Right kidney (tissue), 9 donors: ENCODE measurements around the gene SKIL.
"Not testable (repeated sequence)": the region's sequence is repeated elsewhere in the genome, so short reads cannot be mapped to it uniquely, and the experiment has no call there.

Experiments used
- DNase-seq: peaks from one replicate; pipeline ENCODE4 v3.0.0-alpha.2; 2016
- long read RNA-seq, 8 donors: transcript quantifications; one replicate each; lab custom pipeline, GENCODE V29; 2026

The SKIL gene, protein sequence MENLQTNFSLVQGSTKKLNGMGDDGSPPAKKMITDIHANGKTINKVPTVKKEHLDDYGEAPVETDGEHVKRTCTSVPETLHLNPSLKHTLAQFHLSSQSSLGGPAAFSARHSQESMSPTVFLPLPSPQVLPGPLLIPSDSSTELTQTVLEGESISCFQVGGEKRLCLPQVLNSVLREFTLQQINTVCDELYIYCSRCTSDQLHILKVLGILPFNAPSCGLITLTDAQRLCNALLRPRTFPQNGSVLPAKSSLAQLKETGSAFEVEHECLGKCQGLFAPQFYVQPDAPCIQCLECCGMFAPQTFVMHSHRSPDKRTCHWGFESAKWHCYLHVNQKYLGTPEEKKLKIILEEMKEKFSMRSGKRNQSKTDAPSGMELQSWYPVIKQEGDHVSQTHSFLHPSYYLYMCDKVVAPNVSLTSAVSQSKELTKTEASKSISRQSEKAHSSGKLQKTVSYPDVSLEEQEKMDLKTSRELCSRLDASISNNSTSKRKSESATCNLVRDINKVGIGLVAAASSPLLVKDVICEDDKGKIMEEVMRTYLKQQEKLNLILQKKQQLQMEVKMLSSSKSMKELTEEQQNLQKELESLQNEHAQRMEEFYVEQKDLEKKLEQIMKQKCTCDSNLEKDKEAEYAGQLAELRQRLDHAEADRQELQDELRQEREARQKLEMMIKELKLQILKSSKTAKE
- long read RNA-seq, donor 1, partial matches to known transcripts, result 5 of 9 reads
- long read RNA-seq, donor 1, other reads (novel, unspliced or antisense), result 0 of 9 reads
- long read RNA-seq, donor 2, full-length matches to known transcripts, result 3 of 3 reads
- long read RNA-seq, donor 2, partial matches to known transcripts, result 0 of 3 reads
- long read RNA-seq, donor 2, other reads (novel, unspliced or antisense), result 0 of 3 reads
- long read RNA-seq, donor 3, full-length matches to known transcripts, result 8 of 8 reads
- long read RNA-seq, donor 3, partial matches to known transcripts, result 0 of 8 reads
- long read RNA-seq, donor 3, other reads (novel, unspliced or antisense), result 0 of 8 reads
- long read RNA-seq, donor 4, full-length matches to known transcripts, result 5 of 11 reads
- long read RNA-seq, donor 4, partial matches to known transcripts, result 6 of 11 reads
- long read RNA-seq, donor 4, other reads (novel, unspliced or antisense), result 0 of 11 reads
- long read RNA-seq, donor 5, full-length matches to known transcripts, result 8 of 13 reads
- long read RNA-seq, donor 5, partial matches to known transcripts, result 5 of 13 reads
- long read RNA-seq, donor 5, other reads (novel, unspliced or antisense), result 0 of 13 reads
- long read RNA-seq, donor 6, full-length matches to known transcripts, result 6 of 6 reads
- long read RNA-seq, donor 6, partial matches to known transcripts, result 0 of 6 reads
- long read RNA-seq, donor 6, other reads (novel, unspliced or antisense), result 0 of 6 reads
- long read RNA-seq, donor 7, full-length matches to known transcripts, result 11 of 31 reads
- long read RNA-seq, donor 7, partial matches to known transcripts, result 20 of 31 reads
- long read RNA-seq, donor 7, other reads (novel, unspliced or antisense), result 0 of 31 reads
- long read RNA-seq, donor 8, full-length matches to known transcripts, result 7 of 7 reads
- long read RNA-seq, donor 8, partial matches to known transcripts, result 0 of 7 reads
- long read RNA-seq, donor 8, other reads (novel, unspliced or antisense), result 0 of 7 reads

DNA sequence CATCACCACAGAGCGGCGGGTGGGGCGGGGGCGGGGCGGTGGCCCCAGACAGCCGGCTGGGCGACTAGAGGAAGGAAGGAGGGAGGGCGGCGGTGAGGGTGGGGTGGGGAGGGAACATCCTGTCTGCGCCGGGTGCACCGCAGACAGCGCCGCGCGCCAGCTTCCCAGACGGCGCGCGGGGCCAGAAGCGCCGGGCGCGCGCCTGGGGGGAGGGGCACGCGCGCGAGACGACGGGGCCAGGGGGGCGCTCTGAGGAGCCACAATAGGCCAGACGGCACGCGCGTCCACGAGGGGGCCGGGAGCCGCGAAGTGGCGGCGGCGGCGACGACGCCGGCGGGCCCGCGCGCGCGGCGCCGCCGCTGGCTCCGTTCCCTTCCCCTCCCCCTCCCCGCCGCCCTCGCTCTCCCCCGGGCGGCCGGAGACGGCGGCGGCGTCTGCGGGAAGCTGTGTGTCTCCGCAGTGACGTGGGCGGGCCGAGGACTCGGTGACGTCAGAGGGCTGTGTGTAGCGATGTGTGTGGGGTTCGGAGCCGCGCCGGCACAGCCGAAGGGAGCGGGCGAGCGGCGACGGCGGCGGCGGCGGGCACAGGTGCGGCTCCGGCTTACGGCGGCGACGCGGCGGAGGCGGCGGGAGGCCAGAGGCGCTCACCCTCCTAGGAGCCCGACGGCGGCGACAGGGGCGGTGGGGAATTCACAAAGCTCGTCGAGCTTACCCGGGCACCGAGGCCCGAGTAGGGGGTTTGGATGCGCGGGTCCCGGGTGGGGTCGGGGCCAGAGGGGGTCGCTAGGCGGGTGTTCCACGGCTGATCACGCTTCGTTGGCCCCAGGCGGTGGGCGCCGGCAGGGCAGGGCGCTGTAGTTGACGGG, at the start of gene SKIL:
TSS of gene SKIL (plus strand) at position 540 of the 866 bp plus-strand sequence. CDS start 2,617 bp downstream, outside the sequence.
- peak; percentile 82 for DNase-seq

DNA sequence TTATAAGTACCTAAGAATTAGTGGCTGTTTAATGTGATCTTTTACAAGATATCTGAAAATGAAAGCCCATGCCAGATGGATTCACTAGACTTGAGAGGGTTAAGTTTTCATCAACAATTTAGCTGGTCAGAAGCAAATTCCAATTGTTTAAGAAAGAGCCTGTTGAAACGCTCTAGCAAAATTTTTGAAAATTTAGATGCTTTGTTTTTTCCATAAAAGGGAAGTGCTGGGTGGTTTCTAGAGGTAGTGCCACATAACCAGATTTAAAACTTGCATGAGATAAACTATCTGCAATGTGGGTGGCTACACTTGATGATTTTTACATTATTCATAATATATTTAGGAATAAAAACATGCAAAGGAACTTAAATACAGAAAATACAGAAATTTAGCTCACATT, 48.5 kb upstream of the SKIL start:
- DNase-seq, result no peak

- no peak for DNase-seq
Observed at GRCh38 chr3:170317954-170318353, 39.6 kb upstream of the SKIL start.

GRCh38 chr3:170320461-170321121, 36.9 kb upstream of the SKIL start:
- no peak for DNase-seq

GRCh38 chr3:170321321-170322034, 36.0 kb upstream of the SKIL start:
- no peak for DNase-seq

DNA sequence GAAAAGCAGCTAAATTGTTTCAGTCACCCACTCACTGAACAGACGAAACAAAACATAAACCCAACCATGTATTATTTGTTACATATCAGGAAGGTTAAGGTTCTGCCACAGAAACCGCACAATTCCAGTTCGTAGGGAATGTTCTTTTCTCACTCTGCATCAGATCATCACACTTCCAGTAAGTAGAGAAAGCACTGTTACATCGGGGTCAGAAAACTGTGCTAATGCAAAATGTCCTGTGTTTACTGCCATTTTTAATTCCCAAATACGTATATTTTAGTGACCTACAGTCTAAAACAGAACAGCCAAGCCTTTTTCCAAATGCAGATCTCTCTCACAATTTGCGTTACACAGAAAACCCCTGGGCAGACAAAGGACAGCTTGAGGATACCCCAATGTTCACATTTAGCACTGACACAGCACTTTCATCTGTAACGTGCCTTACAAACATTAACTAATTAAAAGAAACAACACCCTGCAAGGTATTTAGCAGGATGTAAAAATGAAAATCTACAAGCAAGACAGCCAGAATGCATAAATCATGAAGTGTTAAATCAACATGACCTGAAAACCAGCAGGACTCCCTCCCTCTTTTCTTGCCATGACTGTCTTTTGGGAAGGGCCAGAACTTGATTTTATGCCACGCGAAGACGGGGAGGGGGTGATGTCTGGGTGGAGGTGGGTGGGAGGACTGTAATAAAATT, 34.8 kb upstream of the SKIL start:
- no peak for DNase-seq

DNA sequence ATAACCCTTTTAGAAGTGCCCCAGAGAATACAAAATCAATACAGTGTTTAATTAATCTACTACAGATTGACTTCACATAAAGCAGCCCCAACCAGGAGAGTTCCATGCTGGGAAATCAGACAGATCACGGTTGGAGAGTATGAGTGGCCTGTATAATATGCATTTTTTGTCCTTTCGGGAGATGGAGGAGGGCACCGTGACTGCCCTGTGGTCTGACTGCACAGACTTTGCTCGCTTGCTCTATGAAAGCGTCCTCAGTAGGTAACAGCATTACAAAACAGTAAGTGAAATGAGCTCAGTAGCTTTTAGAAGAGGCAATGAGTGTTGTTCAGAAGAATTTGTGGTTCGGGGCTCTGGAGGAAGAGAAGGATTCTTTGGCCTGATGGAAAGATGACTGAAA, 34.2 kb upstream of the SKIL start:
- no peak for DNase-seq

GRCh38 chr3:170324962-170325361, 32.6 kb upstream of the SKIL start:
- no peak for DNase-seq

- DNase-seq, result no peak
Observed at GRCh38 chr3:170327040-170327808, 30.3 kb upstream of the SKIL start.

GRCh38 chr3:170327868-170328548, 29.5 kb upstream of the SKIL start:
- DNase-seq, result not testable (repeated sequence)

DNA sequence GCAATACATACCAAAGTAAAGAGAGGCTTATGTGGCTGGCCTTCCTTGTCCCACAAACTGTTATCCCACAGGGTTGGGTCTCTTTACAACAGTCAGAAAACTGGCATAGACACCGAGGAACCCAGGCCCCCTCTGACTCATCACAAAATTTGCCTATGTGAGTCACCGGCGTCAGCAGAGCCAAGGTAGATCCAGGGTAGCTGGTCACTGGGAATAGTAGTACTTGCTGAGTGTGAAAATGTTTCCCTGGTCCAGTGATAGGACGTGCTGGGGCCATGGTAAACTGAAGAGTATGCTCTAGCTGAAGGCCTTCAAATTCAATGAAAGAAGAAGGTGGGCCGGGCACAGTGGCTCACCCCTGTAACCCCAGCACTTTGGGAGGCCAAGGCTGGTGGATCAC, 27.1 kb upstream of the SKIL start:
- DNase-seq, result no peak

- no peak for DNase-seq
Observed at GRCh38 chr3:170331143-170331542, 26.4 kb upstream of the SKIL start.

DNA sequence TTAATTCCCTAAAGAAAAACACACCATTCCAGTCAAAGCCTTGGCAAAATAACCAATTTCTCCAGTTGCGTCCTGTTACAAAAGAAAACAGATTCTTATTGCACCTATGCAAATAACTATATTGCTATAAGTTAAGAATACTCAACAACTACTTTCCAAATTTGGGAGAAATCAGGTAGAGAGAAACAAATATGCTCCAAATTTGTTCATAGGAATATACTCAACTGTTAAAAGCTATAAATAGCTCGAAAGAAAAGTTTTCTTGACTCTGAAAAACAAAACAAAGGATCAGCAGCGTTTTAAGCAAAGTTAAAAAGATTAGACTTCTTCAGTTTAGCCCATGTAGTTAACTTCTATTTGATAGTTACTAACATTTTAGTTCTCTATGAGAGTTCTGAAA, 20.1 kb upstream of the SKIL start:
- no peak for DNase-seq

DNA sequence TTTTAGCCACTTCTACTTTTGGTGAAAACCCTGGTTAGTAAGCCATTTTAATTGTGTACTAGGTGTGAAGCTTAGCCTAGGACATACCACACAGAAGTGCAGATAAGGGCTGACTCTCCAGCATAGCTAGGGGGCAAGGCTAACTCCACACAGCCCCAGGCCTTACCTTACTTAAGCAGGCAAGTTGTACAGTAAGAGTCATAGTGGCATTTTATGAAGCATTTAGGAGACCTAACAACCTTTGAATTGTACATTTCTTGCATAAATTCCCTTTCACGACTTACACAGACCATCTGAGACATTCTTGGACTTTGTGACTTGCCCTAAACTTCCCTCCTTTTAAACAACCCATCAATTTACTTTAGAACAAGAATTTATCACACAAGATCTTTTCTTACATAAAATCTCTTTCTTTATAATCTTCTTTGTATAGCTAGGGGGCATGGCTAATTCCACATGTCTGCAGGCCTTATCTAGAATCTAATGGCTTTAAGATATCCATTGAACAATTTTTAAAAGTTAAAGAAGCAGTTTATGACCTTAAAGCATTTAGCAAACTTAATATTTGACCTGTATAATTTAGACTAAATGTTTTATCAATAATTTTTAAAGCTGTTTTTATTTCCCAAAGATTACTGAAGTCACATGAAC, 18.7 kb upstream of the SKIL start:
- DNase-seq, result no peak

GRCh38 chr3:170342273-170342672, 15.2 kb upstream of the SKIL start:
- not testable (repeated sequence) for DNase-seq

- DNase-seq, result not testable (repeated sequence)
Observed at GRCh38 chr3:170343859-170344258, 13.7 kb upstream of the SKIL start.

- no peak for DNase-seq
Observed at GRCh38 chr3:170344971-170345370, 12.5 kb upstream of the SKIL start.
